Stimulated activated CD4-positive, alpha-beta T cell treated with anti-CD3 and anti-CD28 coated beads, Interleukin-12 subunit alpha, Interleukin-12 subunit beta, amount 100 ng/mL, for 24 hours (primary cell): Measurements from ENCODE around the gene CALML3.
"Not testable (repeated sequence)": the region's sequence is repeated elsewhere in the genome, so short reads cannot be mapped to it uniquely, and the experiment has no call there.

ENCODE experiments used
- DNase-seq, 2 experiments: peaks; one replicate each; pipeline ENCODE4 v3.0.0-alpha.2; 2020; ENCODE audit warnings: low read depth in 2 of 2

The CALML3 gene

GRCh38 chr10:5524641-5525560, at the start of gene CALML3:
Gene CALML3, plus strand, starts transcription at chr10:5524961. Its CDS starts 125 bp downstream, at chr10:5525086.
- no peak for DNase-seq

DNA sequence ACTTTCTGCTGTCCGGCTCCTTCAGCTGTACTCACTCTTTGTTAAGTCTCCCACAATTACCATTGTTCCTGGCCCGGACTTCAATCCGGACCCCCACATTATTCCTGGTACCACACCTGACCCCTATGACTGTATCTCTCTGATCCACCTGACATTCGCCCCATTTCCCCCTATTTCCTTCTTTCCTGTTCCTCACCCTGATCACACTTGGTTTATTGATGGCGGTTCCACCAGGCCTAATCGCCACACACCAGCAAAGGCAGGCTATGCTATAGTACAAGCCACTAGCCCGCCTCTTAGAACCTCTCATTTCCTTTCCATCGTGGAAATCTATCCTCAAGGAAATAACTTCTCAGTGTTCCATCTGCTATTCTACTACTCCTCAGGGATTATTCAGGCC, 49.7 kb upstream of the CALML3 start:
- not testable (repeated sequence) for DNase-seq

DNA sequence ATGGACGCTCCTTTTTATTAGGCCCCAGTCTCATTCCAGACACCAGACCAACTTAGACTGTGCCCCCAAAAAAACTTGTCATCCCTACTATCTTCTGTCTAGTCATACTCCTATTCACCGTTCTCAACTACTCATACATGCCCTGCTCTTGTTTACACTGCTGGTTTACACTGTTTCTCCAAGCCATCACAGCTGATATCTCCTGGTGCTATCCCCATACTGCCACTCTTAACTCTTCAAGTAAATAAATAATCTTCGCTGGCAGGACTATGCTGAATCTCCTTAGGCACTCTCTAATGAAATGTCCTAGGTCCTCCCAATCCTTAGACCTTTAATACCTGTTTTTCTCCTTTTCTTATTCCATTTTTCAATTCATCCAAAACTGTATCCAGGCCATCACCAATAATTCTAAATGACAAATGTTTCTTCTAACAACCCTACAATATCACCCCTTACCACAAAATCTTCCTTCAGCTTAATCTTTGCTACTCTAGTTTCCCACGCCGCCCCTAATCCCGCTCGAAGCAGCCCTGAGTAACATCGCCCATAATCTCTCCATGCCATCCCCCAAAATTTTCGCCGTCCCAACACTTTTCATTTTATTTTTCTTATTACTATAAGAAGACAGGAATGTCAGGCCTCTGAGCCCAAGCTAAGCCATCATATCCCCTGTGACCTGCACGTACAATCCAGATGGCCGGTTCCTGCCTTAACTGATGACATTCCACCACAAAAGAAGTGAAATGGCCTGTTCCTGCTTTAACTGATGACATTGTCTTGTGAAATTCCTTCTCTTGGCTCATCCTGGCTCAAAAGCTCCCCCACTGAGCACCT, 48.6 kb upstream of the CALML3 start:
- DNase-seq = not testable (repeated sequence)

GRCh38 chr10:5476918-5477525, 47.7 kb upstream of the CALML3 start:
- DNase-seq = no peak

- no peak for DNase-seq
These were observed 46.6 kb upstream of the CALML3 start for GRCh38 chr10:5477948-5478693.

GRCh38 chr10:5478694-5479305, 46.0 kb upstream of the CALML3 start:
- DNase-seq = no peak

DNA sequence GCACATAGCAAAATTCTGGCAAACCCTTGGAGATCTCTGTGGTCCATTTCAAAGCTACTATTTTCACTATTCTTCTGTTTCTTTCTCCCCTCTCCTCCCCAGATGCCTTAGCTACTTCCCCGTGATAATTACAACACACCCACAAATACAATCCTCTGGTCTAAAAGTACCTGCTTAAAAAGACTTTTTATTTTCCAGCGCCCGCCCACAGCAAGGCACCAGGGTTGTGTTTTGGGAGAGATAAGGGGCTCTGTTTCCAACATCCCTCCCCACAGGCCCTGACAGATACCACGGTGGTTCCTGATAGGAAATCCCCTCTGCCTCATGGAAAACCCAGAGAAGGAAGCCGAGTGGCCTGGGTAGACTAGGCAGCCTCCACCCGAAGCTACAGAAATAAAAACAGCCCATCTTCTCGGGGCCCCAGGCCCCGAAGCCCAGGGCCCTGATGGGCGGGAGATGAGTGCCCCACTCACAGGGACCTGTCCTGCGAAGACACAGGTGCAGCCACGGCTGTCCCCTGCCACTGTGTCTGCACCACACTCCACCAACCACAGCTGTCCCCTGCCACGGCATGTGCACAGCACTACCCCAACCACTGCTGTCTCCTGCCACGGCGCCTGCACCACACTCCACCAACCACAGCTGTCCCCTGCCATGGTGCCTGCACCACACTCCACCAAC, 45.1 kb upstream of the CALML3 start:
- DNase-seq = no peak

GRCh38 chr10:5480162-5480941, 44.4 kb upstream of the CALML3 start:
- DNase-seq = no peak

DNA sequence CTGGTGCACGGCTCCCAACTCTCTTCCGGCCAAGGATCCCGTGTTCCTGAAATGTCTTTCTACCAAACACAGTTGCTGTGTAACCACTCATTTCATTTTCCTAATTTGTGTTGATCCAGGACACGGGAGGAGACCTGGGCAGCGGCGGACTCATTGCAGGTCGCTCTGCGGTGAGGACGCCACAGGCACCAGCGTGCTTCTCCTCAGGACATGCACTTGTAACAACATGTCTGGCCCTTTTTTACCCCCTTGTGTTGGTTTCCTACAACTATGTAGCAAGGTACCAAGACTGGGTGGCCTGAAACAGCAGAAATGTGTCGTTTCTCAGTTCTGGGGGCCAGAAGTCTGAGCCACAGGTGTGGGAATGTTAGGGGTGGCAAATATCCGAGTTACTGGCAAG, 43.6 kb upstream of the CALML3 start:
- no peak for DNase-seq

GRCh38 chr10:5482016-5482415, 42.7 kb upstream of the CALML3 start:
- no peak for DNase-seq

DNA sequence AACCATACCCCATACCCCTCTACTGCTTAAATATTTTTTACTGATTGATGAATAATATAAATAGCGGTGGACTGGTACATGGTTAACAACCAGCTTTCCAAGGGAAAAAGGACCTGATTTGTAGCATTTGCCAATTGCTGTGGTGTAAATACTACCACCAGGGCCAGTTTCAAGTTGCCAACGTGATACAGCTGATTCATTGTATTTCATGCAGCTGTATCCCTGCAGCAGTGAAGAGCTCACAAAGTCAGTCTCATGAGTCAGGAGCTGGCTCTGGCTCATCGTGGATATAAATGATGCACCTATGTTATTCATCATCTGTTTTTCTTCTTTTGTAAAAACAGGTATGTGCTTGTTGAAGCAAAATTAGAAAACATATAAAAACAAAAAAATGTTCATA, 40.6 kb upstream of the CALML3 start:
- DNase-seq = no peak

GRCh38 chr10:5485290-5485689, 39.5 kb upstream of the CALML3 start:
- no peak for DNase-seq

DNA sequence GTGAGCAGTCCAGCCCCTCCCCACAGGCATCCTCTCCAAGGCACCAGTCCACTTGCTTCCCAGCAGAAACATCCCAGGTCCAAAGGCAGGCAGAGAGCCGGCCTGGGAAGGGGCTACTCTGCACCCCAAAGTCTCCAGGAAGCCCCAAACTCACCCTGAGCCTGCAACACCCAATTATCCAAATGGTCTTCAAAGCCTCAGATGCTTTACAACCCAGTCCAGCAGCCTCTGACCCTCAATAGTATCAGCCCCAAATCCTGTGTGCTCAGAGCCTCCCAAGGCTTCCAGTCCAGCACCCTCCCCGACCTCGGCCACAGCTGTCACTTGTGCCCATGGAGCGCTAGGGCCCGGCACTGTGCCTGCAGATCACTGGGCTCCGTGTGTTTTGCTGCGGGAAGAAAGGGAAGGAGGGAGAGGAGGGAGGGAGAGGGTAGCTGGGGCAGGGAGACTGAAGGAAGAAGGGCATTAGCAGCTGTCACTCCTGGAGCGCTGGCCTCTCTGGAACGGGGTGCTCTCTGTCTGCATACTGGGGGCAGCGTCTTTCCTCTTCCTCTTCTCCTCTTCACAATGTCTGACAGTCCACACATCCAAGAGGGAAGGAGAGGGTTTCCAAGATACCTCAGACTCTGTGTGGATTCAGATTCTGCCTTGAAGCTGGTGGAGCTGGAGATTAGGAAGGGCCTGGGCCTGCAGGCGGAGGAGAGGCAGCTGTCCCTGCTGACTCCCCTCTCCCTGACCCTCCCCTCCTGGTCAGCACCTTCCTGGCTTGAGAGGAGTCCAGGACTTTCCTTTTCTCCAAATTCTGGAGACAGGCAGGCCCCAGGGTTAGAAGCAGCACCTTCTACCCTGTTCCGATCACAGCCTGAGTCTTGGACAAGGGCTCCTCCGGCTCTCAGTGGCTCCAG, 38.6 kb upstream of the CALML3 start:
- no peak for DNase-seq

GRCh38 chr10:5486853-5487235, 37.9 kb upstream of the CALML3 start:
- DNase-seq = no peak

DNA sequence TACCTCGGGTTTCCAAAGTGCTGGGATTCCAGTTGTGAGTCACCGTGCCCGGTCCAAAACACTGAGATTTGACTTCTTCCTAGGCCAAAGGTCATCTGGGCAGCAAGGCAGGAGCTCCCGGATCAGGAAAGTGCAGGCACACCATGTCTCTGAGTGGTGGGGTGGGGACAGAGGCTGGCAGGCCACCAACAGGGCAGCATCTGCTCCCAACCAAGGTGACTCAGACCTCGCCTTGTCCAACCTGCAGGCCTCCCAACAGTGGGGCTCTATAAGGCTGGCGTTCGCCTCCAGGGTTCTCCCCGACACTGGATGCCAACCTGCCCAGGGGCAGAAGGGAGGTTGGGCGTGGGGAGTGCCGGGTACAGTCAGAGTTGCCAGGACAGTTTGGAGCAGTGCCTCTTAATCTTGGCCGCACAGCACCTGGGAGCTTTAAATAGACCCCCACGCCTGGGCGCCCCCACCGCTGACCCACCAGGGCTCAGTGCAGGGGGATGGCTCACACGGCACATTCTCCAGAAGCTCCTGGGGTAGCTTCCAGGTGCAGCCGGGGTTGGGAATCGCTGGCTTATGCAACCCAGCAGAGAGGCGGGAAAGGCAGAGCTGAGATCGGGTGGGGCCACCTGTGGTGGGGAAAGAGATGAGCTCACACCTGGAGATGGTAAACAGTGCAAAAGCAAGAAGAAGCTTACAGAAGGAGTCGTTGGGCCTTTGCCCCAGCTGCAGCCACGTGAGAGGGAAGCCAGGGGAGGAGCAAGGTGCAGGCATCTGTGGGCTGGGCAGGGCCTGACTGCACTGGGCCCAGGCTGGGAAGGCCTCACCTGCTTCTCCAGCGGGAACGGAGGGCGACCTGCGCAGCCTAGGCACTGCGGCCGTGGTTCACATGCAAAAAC, 36.2 kb upstream of the CALML3 start:
- DNase-seq = no peak

GRCh38 chr10:5490032-5490431, 34.7 kb upstream of the CALML3 start:
- DNase-seq = no peak

- no peak for DNase-seq
These were observed 33.9 kb upstream of the CALML3 start for GRCh38 chr10:5490698-5491464.
